G401 (cell line): ENCODE measurements around the gene RGS9. TPM values are rescaled to one million over a fixed set of nuclear protein-coding genes. Genes with fewer than 3 reads are reported as not detected.
"Not testable (repeated sequence)": the region's sequence is repeated elsewhere in the genome, so short reads cannot be mapped to it uniquely, and the experiment has no call there.

Experiments used
- DNase-seq: peaks from one replicate; pipeline ENCODE4 v3.0.0-alpha.2; 2015; ENCODE audit warnings: low spot score
- in situ Hi-C: cut with HindIII; loops from 2 replicates; pipeline ENCODE4 v1.10.0; 2016; ENCODE audit warnings: low sequenced_read_pairs, mixed read lengths
- total RNA-seq: library from RNA; depleted of rRNA; stranded (reverse); fragments of >200 nt; shearing (Covaris generic); gene quantifications from 2 replicates; pipeline ENCODE4 v1.2.3, GENCODE V29; 2014; rRNA removed

RGS9 gene
- total RNA-seq: 15.4 and 22.8 TPM in 2 replicates

DNA sequence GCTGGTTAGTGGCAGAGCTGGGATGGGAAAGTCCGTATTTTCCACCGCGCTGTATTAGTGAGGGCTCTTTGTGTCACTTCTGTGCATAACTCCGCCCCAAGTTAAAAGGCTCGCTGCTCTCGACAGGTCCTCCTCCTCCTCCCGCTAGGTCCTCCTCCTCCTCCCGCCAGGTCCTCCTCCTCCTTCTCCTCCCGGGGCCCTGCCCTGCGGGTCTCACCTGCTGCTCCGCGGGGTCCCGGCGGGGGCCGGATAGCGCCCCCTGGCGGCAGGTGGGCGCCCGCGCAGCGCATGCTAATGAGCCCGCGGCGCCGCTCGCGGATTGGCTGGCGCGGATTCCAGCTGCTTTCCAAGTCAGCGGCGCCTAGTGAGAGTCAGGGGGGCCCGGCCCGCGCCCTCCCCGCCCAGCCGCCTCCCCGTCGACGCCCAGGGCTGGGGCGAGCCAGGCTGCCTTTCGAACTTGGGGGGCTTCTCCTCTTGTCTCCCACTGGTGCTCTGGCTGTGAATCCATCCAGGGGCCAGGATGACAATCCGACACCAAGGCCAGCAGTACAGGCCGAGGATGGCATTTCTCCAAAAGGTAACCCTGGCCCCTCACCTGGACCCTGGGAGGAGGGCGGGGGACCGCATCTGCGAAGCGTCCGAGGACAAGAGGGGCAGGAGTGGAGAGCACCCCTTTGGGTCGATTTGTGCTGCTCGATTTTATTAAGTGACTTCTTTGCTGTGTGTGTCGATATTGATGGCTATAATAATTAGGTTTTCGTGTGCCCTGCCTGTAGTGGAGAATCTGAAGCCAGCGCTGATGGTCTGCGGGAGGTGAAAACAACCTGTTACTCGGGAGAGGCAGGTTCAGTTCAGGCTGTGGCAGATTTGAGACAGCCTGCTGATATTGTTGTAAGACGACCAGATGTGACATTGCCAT is at the start of gene RGS9:
TSS of gene RGS9 (plus strand) at position 350 of the 919 bp plus-strand sequence. CDS start at position 521, 171 bp downstream.
- in situ Hi-C loops: no loop called here
- DNase-seq: peak; percentile 74

DNA sequence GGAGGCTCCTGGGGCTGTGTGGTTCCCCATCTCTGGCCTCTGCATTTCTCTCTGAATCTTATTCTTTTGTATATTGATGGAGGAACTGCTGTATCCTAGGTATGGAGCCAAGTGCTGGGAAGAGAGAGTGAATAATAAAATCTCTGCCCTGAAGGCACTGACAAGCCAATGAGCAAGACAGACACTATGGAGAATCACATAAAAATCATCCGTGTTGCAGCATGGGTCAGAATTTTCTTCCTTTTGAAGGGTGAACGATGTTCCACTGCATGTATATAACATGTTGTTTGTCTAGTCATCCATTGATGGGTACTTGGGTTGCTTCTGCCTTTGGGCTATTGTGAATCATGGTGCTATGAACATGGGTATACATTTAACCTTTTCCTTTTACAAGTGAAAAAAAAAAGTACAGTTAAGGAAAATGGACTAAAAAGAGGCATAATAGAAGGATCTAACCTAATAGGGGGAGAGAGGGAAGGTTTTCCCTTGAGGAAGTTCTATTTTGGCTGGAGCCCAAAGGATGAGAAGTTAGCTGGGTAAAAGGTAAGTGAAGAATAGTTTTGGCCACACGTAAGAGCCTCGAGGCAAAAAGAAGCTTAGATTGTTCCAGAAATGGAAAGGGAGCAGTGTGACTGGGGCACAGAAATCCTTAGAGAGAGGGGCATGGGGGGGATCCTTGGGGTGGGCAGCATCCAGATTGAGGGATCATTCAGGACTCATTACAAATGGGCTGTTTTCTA is 48.4 kb upstream of the RGS9 start:
- no peak for DNase-seq
- in situ Hi-C loops: no loop called here

DNA sequence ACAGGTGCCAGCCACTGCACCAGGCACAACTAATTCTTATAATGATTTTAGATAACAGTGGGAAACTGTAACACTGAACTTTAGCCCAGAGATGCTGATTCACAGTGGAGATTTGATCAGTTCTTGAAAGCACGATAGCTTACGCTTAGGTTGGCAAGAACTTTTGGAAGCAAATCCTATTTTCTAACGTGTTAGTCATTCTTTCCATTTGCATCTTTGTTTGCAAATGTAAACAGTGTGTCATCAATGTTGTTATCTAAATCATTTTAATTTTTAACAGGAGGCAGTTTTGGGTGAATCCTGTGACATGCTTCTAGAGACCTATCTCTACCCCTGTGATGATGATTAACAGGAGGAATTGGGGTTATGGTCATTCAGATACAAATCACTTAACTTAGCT is 44.9 kb upstream of the RGS9 start:
- in situ Hi-C loops: no loop called here
- no peak for DNase-seq

DNA sequence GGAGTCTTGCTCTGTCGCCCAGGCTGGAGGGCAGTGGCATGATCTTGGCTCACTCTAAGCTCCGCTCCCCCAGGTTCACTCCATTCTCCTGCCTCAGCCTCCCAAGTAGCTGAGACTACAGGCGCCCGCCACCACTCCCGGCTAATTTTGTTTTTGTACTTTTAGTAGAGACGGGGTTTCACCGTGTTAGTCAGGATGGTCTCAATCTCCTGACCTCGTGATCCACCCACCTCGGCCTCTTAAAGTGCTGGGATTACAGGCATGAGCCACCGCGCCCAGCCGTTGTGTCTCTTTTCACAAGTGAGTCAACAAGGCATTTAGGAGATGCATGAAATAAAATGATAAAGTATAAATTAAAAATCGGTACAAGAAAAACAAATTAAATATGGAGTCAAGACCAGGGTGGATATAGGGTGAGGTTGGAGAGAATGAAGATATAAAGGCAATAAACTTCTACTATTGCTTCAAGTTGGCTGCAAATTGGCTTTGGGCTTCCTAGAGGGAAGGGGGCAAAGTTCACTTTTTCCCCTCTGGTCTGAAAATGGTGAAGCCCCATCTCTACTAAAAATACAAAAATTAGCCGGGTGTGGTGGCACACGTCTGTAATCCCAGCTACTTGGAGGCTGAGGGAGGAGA is 44.3 kb upstream of the RGS9 start:
- DNase-seq, in situ Hi-C loops: not testable (repeated sequence)

DNA sequence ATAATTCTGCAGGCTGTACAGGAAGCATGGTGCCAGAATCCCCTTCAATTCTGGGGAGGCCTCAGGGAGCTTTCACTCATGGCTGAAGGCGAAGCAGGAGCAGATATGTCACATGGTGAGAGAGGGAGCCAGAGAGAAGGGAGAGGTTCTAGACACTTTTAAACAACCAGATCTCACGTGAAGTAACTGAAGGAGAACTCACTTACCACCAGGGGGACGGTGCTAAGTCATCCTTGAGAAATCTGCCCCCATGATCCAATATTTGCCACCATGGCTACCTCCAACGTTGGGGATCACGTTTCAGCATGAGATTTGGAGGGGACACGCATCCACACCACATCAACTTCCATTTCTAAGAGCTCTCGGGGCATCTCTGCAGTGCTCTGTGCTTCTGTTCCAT is 43.2 kb upstream of the RGS9 start:
- in situ Hi-C loops: no loop called here
- DNase-seq: no peak

DNA sequence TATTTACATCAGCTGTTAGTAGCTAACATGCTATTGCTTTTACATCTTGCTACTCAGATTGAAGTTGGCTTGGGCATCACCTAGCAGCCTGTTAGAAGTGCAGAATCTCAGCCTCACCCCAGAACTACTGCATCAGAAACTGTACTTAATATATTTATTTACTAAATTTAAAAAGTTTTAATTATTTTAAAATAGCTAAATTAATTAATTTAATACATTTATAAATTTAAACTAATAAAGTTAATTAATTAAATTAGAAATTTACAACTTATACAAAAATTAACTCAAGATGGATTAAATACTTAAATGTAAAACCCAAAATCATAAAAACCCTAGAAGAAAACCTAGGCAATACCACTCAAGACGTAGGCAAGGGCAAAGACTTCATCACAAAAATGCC is 41.7 kb upstream of the RGS9 start:
- in situ Hi-C loops: no loop called here
- DNase-seq: no peak

DNA sequence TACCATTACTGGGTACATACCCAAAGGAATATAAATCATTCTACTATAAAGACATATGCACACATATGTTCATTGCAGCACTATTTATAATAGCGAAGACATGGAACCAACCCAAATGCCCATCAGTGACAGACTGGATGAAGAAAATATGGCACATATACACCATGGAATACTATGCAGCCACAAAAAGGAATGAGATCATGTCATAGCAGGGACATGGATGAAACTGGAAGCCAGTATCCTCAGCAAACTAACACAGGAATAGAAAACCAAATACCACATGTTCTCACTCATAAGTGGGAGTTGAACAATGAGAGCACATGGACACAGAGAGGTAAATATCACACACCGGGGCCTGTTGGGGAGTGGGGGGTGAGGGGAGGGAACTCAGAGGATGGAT is 40.8 kb upstream of the RGS9 start:
- in situ Hi-C loops, DNase-seq: not testable (repeated sequence)

DNA sequence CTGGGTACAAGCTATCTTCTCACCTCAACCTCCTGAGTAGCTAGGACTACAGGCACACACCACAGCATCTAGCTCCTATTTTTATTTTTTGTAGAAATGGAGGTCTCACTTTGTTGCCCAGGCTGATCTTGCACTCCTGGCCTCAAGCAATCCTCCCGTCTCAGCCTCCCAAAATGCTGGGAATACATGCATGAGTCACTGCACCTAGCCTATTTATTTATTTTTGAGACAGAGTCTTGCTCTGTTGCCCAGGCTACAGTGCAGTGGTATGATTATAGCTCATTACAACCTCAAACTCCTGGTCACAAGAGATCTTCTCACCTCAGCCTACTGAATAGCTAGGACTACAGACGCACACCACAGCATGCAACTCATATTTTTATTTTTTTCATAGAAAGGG is 40.1 kb upstream of the RGS9 start:
- no peak for DNase-seq
- in situ Hi-C loops: no loop called here

DNA sequence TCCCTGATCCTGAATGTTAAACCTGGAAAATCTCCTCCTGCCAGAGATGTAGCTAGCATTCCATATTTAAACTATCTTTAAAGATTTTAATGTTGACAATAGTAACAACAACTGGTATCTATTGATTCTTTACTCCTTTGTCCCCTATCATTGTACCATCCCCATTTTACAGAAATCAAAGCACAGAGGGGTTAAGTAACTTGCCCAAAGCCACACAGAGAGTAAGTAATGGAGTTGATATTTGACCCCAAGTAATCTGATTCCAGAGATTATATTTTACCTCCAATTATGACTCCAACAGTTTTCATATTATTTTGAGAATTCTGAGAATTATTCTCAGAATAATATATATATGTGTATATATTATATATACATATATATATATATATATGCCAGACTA is 37.7 kb upstream of the RGS9 start:
- in situ Hi-C loops: no loop called here
- DNase-seq: no peak

DNA sequence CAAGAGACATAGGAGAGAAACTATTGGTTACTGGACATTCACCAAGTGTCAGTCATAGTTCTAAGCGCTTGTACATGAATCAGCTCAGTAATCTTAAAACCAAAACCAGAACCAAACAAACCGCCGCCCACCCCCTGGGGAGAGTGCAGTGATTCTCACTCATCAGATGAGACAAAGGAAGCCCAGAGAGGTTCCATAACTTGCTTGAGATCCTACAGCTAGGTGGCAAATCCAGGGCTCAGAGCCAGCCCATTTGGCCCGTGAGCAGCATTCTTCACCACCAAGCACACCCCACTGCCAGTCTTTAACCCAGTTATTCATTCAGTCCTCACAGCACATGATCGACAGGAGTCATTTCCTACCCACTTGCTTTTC is 37.2 kb upstream of the RGS9 start:
- in situ Hi-C loops: no loop called here
- DNase-seq: peak; percentile 61

DNA sequence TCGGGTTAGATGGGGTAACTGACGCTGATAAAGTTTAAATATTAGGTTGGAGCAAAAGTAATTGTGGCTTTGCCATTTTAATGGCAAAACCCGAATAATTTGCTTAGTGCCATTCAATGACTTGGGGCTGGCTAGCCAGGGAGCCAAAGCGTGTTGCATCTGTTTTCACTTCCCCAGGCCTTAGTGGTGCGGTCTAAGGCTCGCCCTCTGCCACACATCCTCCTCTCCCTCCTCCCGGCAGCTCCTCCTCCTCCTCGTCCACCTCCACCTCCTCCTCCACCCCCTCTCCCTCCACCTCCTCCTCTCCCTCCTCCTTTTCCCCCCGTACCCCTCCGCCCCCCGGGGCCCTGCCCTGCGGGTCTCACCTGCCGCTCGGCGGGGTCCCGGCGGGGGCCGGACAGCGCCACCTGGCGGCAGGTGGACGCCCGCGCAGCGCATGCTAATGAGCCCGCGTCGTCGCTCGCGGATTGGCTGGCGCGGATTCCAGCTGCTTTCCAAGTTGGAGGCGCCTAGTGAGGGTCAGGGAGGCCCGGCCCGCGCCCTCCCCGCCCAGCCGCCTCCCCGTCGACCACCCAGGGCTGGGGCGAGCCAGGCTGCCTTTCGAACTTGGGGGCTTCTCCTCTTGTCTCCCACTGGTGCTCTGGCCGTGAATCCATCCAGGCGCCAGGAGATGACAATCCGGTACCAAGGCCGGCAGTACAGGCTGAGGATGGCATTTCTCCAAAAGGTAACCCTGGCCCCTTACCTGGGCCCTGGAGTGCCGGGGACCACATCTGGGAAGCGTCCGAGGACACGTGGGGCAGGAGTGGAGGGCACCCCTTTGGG is 36.6 kb upstream of the RGS9 start:
- in situ Hi-C loops: no loop called here
- DNase-seq: peak; percentile 79

DNA sequence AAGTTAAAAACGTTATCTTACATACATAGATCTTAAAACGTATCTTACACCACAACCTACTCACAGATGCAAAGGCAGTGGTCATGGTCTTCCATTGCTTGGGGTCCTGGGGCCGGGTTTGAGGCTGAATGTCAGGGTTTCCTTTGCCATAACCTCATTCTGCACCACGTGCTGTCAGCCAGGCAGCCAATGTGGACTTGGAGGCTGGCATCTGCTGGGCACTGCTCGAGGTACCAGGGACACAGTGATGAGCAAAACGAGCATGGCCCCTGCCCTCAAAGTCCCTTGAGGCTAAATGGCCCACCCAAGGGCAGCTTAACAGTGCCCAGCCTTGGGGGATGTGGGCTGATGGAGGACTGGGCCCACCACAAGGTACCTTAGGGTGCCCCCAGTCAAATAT is 35.8 kb upstream of the RGS9 start:
- no peak for DNase-seq

DNA sequence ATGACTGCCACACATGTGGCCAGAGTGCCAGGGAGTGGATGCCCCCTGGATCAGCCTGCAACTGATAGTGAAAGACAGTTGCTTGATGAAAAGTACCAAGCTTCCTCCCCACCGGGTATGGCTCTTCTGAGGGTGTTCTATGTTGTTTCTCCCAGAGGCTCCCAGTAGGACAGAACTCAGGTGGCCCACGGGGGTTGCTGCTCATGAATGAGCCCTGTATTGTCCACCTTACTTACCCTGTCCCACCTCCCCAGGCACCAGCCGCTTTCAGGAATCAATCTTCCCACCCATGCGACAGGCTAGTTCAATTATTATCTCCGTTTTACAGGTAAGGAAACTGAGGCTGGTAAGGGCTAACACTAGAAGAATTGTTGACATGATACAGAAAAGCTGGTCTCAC is 34.9 kb upstream of the RGS9 start:
- in situ Hi-C loops: no loop called here
- no peak for DNase-seq

More for the DNA sequence above, 35.8 kb upstream of the RGS9 start:
- in situ Hi-C loops: no loop called here

DNA sequence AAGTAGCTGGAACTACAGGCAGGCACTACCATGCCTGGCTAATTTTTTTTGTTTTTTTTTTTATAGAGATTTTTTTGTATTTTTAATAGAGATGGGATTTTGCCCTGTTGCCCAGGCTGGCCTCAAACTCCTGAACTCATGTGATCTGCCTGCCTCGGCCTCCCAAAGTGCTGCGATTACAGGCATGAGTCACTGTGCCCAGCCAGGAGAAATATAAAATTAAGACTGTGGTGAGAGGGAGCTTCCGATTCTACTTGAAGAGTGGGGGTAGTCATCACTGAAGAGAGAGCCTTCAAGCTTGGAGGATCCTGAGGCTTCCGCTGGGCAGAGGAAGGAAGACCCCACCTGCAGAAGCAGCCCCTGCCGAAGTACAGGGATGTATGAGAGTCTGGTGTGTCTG is 34.4 kb upstream of the RGS9 start:
- in situ Hi-C loops: no loop called here
- DNase-seq: no peak

DNA sequence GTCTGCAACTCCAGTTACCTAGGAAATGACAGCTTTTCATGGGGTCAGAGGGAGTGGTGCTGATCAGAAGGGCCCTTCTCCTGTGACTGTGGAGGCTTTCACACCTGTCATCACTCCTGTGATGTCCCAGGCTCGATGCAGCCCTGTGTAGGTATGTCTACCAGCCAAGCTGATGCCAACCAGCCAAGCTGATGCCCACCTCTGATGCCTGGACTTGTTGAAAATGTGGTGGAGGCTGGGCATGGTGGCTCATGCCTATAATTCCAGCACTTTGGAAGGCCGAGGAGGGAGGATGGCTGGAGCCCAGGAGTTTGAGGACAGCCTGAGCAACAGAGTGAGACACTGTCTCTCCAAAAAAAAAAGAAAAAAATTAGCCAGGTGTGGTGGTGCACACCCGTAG is 33.7 kb upstream of the RGS9 start:
- in situ Hi-C loops: no loop called here
- no peak for DNase-seq

DNA sequence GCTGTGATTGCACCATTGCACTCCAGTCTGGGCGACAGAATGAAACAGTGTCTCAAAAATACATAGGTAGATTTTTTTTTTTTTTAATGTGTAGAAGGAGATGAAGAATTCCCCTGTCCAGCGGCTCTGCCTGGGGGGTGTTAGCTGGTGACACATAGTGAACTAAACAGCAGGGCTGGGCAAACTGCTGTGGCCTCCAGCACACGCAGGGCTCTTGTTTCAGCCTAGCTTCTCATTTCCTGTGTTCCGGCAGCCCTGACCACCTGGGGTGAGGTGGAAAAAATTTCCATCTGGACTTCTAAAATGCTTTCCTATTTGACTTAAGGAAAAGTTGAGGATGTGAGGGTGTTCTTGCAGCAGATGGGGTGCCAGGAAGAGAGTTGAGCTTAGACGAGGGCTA is 33.3 kb upstream of the RGS9 start:
- in situ Hi-C loops: no loop called here
- peak; percentile 27 for DNase-seq

DNA sequence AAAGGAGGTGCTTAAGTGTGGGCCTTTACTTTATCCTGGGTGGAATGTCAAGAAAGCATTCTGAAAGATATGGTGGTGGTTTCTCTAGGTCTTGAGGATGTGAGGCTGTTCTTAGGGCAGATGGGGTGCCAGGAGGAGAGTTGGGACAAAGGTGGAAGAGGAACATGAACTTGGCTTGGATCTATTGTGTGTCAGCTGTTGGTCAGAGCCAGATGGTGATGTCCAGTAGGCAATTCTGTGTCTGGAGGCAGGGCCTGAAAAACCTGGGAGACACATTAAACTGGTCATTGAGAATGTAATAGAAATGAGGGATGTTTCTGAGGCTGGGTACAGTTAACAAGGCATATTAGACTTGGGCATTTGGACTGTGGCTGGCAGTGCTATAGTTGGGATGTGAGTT is 32.6 kb upstream of the RGS9 start:
- in situ Hi-C loops: no loop called here

DNA sequence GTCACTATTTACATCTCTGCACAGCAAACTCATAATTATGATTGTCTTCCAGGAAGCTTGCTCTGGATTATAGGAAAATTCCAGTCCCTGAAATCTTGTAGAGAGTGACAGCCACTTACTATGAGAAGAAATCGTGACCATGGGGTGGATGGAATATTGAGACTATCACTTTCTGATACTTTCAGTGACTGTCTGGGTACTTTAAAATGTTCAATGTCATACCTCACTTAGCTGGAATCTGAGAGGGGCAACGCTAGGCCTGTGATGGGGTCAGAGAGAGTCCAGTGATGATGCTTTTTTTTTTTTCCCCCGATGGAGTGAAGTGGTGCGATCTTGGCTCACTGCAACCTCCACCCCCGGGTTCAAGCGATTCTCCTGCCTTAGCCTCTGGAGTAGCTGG is 32.2 kb upstream of the RGS9 start:
- no peak for DNase-seq
- in situ Hi-C loops: loop anchor here (5.0 kb wide), 1 partner anchor 68 kb away; no protein-coding TSS in a partner anchor

More for the DNA sequence above, 32.6 kb upstream of the RGS9 start:
- peak; percentile 76 for DNase-seq

DNA sequence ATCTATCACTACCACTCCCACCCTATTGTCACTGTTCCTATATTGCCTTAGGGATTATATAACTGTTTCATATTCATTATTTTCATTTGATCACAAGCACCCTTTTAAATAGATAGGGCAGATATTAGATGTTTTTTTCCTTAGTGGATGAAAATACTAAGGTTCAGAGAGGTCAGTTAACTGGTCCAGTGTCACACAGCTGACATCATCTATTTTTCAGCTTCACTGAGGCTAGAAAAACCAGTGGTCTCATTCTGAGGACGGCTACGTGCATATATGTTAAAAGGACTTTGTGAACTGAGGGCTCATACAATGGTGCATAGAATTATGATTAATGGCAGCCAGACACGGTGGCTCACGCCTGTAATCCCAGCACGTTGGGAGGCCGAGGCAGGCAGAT is 29.0 kb upstream of the RGS9 start:
- DNase-seq: no peak
- in situ Hi-C loops: loop anchor here (5.0 kb wide), 1 partner anchor 71 kb away; no protein-coding TSS in a partner anchor
